ENCODE results near the gene BACH2.

The BACH2 gene

DNA sequence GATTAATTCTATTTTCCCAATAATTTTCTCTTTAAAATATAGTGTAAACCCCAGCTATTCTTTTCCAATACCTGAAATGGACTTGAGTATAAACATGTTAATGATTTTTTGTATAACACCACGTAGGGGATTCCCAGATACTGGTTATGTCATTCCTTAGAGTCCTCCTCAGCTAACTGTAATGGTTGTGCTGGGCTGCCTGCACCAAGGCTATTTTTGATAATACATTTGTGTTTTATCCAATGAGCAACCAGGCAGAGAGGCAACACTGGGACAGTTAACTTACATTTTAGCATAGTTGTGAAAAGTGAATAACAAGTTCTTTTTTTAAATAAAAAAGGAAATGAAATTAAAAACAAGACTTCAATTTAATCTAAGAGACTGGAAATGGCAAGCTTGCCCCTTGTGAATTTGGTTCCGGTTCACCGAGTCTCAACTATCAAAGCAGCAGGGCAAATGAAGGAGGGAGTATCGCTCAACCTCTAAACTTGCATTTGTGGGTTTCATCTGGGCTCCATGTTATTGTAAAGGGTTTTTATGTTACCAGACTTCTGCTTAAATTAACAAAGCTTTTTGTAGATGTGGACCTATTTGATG lies 18.8 kb upstream of the BACH2 start:
- Mint-ChIP-seq H3K36me3 (ENCODE audit: low read depth) (no peaks in the 10 kb centered on the region), H3K4me1 (peaks cover 34% of the 10 kb centered on the region), H3K4me3 (no peak overlapping the region), H3K9me3 (no peaks in the 10 kb centered on the region), H3K27ac (no peak overlapping the region), H3K27me3 (no peaks in the 10 kb centered on the region)
- ATAC-seq, result no peak
- DNase-seq, result no peak

DNA sequence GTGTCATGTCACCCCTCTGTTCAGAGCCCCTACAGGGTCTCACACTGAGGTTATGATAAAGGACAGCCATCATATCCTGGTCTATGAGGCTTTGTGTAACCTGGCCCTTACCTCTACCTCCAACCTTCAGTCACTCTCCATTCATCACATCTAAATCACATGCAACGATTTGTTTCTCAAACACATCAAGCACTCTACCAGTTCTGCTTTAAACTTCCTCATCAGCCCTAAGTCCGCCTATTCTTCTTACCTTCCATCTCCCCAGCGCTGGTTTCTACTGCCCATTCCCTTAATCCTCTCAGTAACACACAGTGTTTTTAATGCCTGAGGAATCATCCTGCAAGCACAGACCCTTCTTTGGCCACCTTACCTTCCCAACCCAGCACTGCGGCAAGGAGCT lies 17.9 kb upstream of the BACH2 start:
- Mint-ChIP-seq H3K9me3 (no peaks in the 10 kb centered on the region), H3K4me3 (no peak overlapping the region), H3K4me1 (peaks cover 26% of the 10 kb centered on the region), H3K36me3 (ENCODE audit: low read depth) (no peaks in the 10 kb centered on the region), H3K27me3 (no peaks in the 10 kb centered on the region), H3K27ac (no peak overlapping the region)
- ATAC-seq, result no peak
- DNase-seq, result no peak

DNA sequence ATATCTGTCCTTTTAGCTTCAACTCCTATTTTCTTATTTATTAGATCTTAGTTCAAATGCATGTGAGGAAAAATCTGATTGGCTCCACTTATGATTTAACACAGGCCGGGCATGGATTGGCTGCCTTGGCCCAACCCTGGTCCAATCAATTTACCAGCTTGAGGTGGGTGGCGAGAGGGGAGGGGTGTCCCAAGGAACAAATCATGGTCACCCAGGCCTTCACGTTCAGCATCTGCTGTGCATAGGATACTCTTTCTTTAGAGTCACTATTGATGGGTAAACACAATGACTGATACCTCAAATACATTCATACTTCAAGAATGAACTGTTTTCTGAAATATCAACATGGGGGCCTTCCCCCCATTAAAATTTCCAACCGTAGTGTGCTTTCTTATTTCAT lies 14.9 kb upstream of the BACH2 start:
- H3K9me3 Mint-ChIP-seq, result no peaks in the 10 kb centered on the region
- no peak overlapping the region for H3K4me3 Mint-ChIP-seq
- no peak overlapping the region for H3K27ac Mint-ChIP-seq
- peaks cover 21% of the 10 kb centered on the region for H3K4me1 Mint-ChIP-seq
- no peaks in the 10 kb centered on the region for H3K36me3 Mint-ChIP-seq (ENCODE audit: low read depth)
- peaks cover 2% of the 10 kb centered on the region for H3K27me3 Mint-ChIP-seq
- DNase-seq, result no peak
- no peak for ATAC-seq

DNA sequence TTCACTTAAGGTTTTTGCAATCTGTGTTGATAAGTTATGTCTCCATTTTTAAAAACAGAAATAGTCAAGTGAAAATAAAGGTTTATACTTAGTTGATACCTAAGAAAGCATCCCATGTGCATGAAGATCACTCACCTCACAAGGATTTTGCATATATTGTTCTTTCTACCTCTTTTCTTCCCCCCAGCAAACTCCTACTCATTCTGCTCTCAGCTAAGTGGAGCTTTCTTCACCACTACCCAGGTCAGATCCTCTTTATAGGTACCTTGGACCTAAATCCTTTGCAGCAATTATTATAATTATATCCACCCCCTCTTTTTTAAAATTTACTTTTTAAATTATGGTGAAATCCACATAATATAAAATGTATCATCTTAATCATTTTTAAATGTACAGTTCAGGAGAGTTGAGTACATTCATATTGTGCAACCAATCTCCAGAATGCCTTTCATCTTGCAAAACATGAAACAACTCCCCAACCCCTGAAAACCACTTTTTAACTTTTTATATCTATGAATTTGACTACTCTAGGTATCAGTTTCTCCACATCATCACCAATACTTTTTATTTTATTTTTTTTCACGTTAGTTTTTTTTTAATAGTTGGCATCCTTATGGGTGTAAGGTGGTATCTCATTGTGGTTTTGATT lies 9.3 kb upstream of the BACH2 start:
- H3K36me3 Mint-ChIP-seq (ENCODE audit: low read depth), result peaks cover 4% of the 10 kb centered on the region
- H3K27me3 Mint-ChIP-seq, result peaks cover 9% of the 10 kb centered on the region
- peaks cover 5% of the 10 kb centered on the region for H3K9me3 Mint-ChIP-seq
- DNase-seq (no peak), ATAC-seq (peak; percentile 48)
- no peak overlapping the region for H3K27ac Mint-ChIP-seq
- H3K4me1 Mint-ChIP-seq, result peaks cover 48% of the 10 kb centered on the region
- no peak overlapping the region for H3K4me3 Mint-ChIP-seq

DNA sequence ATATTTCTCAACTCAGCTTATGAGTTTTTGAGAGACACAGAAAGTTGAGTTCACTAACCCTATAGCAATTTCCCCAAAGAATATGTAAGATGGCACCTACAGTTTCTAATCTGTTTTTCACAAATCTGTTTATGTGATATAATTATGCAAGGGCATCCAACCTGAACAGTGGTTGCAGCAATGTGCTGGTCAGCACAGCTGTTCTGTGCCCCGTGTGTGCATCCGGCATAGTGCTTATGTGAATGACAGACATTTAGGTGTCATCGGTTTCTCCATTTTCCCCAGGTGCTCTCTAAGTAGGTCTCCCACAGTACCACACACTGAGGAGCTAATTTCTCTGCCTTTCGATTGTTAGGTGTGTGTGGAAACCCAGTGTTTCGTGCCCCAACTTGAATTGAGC lies 7.7 kb upstream of the BACH2 start:
- Mint-ChIP-seq H3K9me3 (peaks cover 5% of the 10 kb centered on the region), H3K4me3 (no peak overlapping the region), H3K36me3 (ENCODE audit: low read depth) (peaks cover 8% of the 10 kb centered on the region), H3K27ac (no peak overlapping the region), H3K27me3 (peaks cover 9% of the 10 kb centered on the region), H3K4me1 (peaks cover 56% of the 10 kb centered on the region)
- ATAC-seq (no peak), DNase-seq (no peak)

DNA sequence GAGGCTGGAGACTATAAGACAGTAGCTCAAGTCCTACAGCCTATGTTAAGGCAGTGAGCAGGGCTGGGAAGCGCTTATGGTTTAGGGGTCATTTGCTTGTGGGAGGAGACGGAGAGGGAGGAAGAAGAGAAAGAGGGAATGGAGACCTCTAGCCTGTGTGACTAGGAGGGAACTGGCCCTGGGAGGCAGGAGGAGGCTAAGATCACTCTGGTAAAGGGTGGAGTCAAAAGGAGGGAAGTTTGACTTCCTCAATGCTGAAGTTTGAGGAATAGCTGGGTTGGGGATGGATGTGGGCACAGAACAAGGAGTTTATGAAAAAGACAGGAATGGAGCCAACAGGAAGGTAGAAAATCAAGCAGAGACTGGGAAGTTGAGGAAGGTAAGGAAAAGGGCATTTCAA lies 6.4 kb upstream of the BACH2 start:
- no peak overlapping the region for H3K27ac Mint-ChIP-seq
- no peak for DNase-seq
- peaks cover 9% of the 10 kb centered on the region for H3K27me3 Mint-ChIP-seq
- H3K4me1 Mint-ChIP-seq, result peaks cover 66% of the 10 kb centered on the region
- H3K4me3 Mint-ChIP-seq, result no peak overlapping the region
- ATAC-seq, result no peak
- H3K9me3 Mint-ChIP-seq, result peaks cover 5% of the 10 kb centered on the region
- H3K36me3 Mint-ChIP-seq (ENCODE audit: low read depth), result peaks cover 9% of the 10 kb centered on the region

DNA sequence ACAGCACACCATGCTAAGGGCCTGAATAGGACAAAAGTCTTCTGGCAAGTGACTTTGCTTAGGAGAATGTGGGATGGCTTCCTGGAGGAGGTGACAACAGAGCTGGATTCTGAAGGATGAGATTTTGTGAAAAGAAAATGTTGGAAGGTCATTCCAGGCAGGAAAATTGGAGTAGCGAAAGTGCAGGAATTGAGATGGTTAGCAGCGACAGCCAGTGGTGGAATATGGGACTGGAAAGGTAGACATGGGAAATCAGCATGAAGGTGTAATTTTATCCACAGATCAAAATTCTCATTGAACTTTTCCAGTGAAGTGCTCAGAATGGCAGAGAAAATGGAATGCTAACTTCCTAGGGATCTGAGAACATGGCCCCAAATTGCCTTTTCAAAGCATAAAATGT lies 5.7 kb upstream of the BACH2 start:
- DNase-seq (no peak), ATAC-seq (no peak)
- peaks cover 5% of the 10 kb centered on the region for H3K9me3 Mint-ChIP-seq
- peaks cover 9% of the 10 kb centered on the region for H3K36me3 Mint-ChIP-seq (ENCODE audit: low read depth)
- H3K4me1 Mint-ChIP-seq, result peaks cover 71% of the 10 kb centered on the region
- H3K27ac Mint-ChIP-seq, result peak overlapping the region; percentile 71
- no peak overlapping the region for H3K4me3 Mint-ChIP-seq
- H3K27me3 Mint-ChIP-seq, result peaks cover 9% of the 10 kb centered on the region

DNA sequence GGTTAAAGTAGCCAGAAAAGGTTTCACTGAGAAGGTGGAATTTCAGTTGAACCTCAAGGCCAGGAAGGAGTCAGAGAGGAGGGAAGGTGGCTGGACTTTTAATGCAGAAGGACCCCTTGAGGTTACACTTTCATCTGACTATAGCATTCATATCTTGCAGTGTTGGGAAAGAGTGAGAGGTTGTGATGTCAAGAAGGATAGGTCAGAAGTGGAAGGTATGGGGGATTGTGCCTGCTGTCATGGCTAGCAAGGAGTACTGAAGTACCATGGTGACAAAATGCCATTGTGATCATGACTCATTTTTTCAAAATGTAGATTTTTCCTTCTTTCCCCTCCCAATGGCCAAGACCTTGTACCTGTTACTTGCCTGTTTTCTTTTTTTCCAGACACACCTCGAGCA lies 5.2 kb upstream of the BACH2 start:
- Mint-ChIP-seq H3K4me1 (peaks cover 69% of the 10 kb centered on the region), H3K9me3 (peaks cover 5% of the 10 kb centered on the region), H3K27me3 (peaks cover 8% of the 10 kb centered on the region), H3K27ac (peak overlapping the region; percentile 71), H3K36me3 (ENCODE audit: low read depth) (peaks cover 9% of the 10 kb centered on the region), H3K4me3 (no peak overlapping the region)
- DNase-seq, result no peak
- ATAC-seq, result peak; percentile 80

DNA sequence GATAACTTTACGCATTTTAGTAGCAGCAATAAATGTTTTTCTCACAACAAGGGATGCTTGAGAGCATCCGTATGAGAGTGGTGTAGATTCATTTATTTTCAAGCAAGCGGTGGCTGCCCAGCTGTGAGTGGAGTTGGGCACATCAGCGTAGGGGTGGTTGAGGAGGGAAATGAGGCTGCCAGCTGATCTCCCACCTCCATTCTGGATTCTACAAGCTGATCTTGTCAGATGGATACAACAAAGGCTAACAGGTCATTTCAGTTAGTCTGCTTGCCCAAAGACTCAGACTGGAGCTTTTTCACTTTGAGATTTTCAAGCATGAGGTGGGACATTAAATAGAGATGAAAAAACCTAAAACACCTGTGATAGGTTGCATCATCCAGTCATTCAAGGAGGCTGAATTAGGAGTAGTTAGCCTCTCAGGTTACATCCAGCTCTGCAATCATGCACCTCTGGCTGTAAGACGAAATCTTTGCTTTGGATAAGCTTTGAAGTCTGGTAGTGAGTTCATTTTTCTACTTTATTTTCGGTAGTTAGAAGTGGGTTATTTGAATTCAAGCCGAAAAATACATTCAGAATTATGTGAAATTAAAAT lies 1.9 kb upstream of the BACH2 start:
- H3K4me3 Mint-ChIP-seq, result peak overlapping the region; percentile 67
- peaks cover 5% of the 10 kb centered on the region for H3K9me3 Mint-ChIP-seq
- H3K4me1 Mint-ChIP-seq, result peaks cover 52% of the 10 kb centered on the region
- peaks cover 6% of the 10 kb centered on the region for H3K27me3 Mint-ChIP-seq
- no peak overlapping the region for H3K27ac Mint-ChIP-seq
- DNase-seq, result no peak
- no peak for ATAC-seq
- peaks cover 22% of the 10 kb centered on the region for H3K36me3 Mint-ChIP-seq (ENCODE audit: low read depth)

DNA sequence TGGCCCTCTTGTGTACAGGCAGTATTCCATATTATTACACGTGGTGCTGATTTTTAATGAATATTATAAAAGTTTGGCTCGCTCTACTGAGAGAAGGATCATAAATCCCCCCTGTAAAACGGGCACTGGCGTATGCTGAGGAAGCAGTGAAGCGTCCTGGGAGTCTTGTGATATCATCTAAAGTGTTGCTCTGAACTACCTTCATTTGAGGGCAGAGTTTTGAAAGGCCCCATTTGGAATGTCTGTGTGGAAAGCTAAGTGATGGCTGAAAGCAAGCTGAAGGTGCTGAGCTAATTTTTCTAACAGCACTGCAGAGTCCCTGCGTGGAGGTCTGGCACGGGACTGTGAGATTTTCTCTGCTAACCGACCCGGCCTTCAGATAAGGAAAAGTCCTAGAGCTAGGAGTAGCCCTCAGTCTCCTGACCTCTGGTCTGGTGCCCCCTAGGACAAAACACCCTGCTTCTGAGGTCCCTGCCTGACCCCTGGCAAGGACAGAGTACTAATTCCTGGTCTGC lies 1.3 kb upstream of the BACH2 start:
- Mint-ChIP-seq H3K27ac (peak overlapping the region; percentile 64), H3K9me3 (peaks cover 5% of the 10 kb centered on the region), H3K27me3 (peaks cover 1% of the 10 kb centered on the region), H3K36me3 (ENCODE audit: low read depth) (peaks cover 29% of the 10 kb centered on the region), H3K4me3 (peak overlapping the region; percentile 67), H3K4me1 (peaks cover 53% of the 10 kb centered on the region)
- ATAC-seq, result no peak
- no peak for DNase-seq

DNA sequence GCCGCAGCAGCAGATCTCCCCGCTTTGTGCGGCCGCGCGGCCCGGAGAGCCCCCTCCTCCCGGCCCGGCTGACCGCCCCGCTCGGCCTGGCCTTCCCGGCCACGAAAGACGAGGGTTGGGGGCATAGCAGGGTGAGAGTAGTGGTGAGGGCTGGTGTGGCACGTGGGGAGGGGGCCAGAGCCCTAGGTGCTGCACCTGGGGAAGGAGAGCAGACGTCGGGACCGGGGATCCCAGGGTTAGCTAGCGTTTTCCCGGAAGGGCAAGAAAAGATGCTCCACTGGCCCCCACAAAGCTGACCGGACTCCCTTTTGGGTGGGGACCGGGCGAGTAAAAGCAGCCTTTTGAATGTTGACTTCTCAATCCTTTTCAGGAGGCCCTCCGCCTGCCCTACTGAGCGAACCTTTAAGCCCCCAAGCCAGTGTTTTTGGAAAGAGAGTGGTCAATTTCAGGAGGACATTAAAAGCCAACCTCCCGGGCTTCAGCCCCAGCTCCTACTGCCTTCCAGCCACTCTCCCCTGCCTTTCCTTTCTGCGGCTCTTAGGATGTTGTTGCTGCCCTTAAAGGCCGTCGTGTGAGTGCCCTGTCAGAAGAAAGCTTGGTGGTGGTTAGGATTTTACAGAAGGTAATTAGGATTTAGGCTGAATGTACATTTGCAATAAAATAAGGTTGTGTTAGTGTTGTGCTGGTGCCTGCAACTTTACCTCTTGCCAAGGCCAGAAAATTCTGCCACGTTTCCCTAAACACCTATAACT lies 648 bp upstream of the BACH2 start:
- no peak for ATAC-seq

DNA sequence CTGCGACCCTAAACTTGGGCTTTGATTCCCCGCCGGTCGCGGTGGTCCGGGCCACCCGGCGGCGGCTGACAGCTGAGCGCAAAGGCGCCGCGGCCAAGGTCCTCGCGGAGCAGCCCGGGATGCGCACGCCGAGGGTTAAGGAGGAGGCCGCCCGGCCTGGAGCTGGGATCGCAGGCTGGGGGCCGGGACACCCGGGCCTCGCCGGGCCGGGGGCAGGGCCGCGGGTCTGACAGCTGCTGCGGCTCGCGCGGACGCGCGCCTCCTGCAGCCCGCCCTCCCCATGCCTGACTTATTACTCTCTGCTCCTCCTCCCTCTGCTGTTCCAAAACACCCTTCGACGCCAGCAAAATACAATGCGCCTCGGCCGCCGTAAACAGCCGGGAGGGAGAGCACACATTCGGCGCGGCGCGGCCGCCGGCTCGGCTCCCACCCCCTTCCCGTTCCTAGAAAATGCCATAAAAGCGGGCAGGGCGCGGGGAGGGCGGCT lies 746 bp downstream of the BACH2 start:
- no peaks in the 10 kb centered on the region for H3K9me3 Mint-ChIP-seq
- peak; percentile 42 for ATAC-seq
- DNase-seq, result peak; percentile 66
- peak overlapping the region; percentile 99 for H3K27ac Mint-ChIP-seq
- H3K36me3 Mint-ChIP-seq (ENCODE audit: low read depth), result peaks cover 45% of the 10 kb centered on the region
- no peaks in the 10 kb centered on the region for H3K27me3 Mint-ChIP-seq
- H3K4me3 Mint-ChIP-seq, result peak overlapping the region; percentile 89
- peaks cover 59% of the 10 kb centered on the region for H3K4me1 Mint-ChIP-seq

More for the DNA sequence above, 648 bp upstream of the BACH2 start:
- Mint-ChIP-seq H3K4me1 (peaks cover 52% of the 10 kb centered on the region), H3K4me3 (peak overlapping the region; percentile 67), H3K36me3 (ENCODE audit: low read depth) (peaks cover 35% of the 10 kb centered on the region), H3K27me3 (no peaks in the 10 kb centered on the region), H3K9me3 (peaks cover 4% of the 10 kb centered on the region), H3K27ac (peak overlapping the region; percentile 64)
- DNase-seq, result no peak

DNA sequence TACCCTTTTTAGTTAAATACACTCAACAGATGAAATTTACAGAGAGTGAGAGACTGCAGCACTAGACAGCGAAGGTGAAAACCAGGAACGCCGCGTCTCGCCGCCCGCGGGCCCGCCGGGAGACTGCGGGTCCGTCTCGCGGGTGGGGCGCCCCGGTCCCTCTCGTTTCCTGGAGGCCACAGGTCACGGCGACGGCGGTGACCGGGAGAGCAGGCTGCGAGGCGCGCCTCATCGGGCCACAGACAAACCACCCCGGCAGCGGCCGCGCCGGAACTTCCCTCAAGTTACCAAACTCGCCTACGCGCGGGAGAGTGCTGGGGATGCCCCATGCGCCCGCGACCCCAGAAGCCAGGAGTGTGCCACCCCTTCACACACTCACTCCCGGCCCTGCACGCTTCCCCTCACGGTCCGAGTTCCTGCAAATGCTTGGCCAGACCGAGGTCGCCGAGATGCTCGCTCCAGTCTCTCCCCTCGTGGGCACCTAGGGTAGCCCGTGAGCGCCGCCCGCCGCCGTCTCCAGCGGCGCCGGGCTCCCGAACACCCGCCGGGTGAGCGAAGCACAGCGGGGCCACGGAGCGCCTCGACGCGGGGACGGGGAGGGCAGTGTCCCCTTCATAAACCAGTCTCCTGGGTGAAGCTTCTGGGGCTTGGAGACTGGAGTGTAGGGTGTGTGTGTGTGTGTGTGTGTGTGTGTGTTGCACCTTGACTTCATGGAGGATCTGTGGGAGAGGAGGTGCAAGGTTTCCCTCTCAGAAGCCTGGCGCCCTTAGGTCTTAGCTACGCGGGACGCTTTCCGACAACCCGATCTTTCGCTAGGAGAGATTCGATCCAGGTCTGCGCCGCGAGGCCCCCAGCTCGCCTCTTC lies 1.4 kb downstream of the BACH2 start:
- DNase-seq, result peak; percentile 89
- no peaks in the 10 kb centered on the region for H3K27me3 Mint-ChIP-seq
- peak overlapping the region; percentile 89 for H3K4me3 Mint-ChIP-seq
- H3K4me1 Mint-ChIP-seq, result peaks cover 63% of the 10 kb centered on the region
- peaks cover 52% of the 10 kb centered on the region for H3K36me3 Mint-ChIP-seq (ENCODE audit: low read depth)
- peak overlapping the region; percentile 99 for H3K27ac Mint-ChIP-seq
- H3K9me3 Mint-ChIP-seq, result no peaks in the 10 kb centered on the region
- ATAC-seq, result peak; percentile 56

DNA sequence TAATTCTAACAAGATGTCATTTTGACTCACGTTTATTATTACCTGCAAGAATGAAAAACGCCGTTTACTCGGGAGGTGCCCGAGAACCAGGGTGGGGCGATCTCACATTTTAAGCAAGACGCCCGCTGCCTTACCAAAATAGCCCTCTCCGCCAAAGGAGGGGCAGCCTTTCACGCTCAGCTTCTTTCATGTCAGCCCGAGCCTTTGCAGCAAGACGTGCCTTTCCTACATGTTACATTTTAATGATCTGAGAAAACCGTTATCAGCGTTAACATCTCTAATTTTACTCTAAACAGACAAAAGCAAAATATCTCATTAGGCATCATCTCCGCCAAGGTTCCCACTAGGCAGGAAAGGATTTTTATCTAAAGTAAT lies 2.0 kb downstream of the BACH2 start:
- H3K4me1 Mint-ChIP-seq, result peaks cover 63% of the 10 kb centered on the region
- H3K27ac Mint-ChIP-seq, result peak overlapping the region; percentile 99
- no peak for ATAC-seq
- peak; percentile 55 for DNase-seq
- H3K36me3 Mint-ChIP-seq (ENCODE audit: low read depth), result peaks cover 54% of the 10 kb centered on the region
- peak overlapping the region; percentile 89 for H3K4me3 Mint-ChIP-seq
- no peaks in the 10 kb centered on the region for H3K9me3 Mint-ChIP-seq
- H3K27me3 Mint-ChIP-seq, result no peaks in the 10 kb centered on the region

Data from activated naive CD8-positive, alpha-beta T cell treated with anti-CD3 and anti-CD28 coated beads, Interleukin-2, amount 50 U/mL, for 24 hours (primary cell).